Right kidney (tissue), 1 donor: ENCODE data around the gene DNAH10.

Experiments
- DNase-seq: peaks from one replicate; pipeline ENCODE4 v3.0.0-alpha.2; 2016

The DNAH10 gene

GRCh38 chr12:123843912-123844748 lies 82.0 kb downstream of the DNAH10 start:
- DNase-seq, result no peak

DNA sequence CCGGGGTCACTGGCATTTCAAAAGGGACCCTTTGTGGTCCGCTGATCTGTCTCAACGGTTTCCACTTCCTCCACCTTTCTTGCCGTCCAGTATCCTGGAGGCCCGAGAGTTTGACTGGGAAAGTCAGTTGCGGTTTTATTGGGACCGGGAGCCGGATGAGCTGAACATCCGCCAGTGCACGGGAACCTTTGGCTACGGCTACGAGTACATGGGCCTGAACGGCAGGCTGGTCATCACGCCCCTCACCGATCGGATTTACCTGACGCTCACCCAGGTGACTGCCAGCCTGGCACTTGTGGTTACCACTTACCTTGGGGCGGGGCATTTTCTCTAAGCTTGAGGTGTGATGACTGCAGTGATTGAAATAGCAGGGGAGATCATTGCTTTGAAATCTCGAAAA lies 83.8 kb downstream of the DNAH10 start:
- DNase-seq, result no peak

DNA sequence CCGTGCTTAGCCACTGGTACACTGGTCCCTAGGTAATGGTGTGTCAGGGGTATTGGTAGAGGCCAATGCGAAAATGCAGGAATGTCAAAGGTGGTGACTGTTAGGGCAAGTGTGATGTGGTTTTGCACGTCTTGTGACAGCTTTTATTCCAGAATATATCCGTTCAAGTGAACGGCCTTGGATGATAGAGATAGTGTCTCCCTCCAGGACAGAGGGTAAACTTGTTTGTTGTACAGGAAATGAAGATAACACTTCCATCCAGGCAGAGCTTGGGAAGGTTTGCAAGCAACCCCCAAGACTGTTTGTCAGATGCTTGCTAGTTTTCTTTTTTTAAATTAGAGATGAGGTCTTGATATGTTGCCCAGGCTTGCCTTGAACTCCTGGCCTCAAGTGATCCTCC lies 84.2 kb downstream of the DNAH10 start:
- no peak for DNase-seq

DNA sequence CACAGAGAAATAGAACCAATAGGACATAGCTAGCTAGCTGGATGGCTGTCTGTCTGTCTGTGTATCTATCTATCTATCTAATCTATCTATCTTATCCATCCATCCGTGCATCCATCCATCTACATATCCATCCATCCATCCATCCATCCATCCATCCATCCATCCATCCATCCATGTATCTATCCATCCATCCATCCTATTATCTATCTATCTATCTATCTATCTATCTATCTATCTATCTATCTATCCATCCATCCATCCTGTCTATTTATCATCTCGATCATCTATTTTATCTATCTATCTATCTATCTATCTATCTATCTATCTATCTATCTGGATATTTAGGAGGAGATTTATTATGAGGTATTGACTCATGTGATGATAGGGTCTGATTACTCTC lies 84.9 kb downstream of the DNAH10 start:
- no peak for DNase-seq

GRCh38 chr12:123847876-123848275 lies 85.8 kb downstream of the DNAH10 start:
- no peak for DNase-seq

DNA sequence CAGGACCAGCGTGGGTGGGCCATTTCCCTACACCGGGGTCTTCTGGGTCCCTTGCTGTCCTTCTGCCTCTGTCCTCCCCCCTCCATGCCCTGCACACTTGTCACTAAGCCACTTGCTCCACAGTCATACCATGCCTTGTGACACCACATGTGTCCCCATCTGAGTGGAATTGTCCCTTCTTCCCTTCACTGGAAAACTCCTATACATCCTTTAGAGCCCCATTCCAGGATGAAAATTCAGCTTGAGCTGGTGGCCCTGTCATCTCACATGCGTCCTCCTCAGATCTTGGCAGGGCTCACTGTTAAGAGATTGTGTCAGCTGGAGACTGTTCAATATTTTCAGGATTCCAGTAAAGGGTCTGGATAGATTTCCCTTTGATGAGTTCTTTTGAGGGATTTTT lies 87.4 kb downstream of the DNAH10 start:
- no peak for DNase-seq

DNA sequence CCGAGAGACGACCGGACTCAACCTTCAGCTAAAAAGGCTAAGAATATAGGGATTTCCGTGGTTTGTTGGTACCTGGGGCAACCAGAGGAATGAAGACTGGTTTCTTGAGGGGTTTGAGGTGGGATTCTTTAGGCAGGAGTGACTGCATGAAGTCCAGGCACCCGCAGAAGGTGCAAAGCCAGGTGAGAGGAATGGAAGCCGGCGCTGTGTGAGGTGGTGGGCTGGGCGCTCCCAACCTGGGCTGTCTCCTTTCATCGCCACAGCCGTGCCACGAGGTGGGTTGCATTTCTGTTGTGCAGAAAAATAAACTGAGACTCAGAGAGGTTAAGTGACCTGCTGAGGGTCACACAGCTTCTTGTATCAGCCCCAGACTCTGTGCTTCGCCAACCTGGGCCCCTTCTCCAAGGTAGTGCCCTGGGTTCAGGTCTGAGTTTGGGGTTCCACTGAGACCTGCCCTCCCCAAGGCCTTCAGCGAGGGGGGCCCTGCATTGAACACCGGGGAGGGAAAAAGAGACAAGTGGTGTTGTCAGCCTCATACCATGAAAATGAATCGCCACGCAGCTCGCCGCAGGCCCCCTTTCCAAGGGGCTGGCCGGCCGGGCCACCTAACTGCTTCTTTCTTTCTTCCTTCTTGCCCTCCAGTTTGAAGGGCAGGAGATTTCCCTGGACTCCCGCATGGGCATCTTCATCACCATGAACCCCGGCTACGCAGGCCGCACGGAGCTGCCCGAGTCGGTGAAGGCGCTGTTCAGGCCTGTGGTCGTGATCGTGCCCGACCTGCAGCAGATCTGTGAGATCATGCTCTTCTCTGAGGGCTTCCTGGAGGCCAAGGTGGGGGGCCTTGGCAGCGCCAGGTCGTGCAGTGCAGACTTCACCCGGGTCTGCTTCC lies 88.4 kb downstream of the DNAH10 start:
- DNase-seq, result no peak

GRCh38 chr12:123853396-123854070 lies 91.4 kb downstream of the DNAH10 start:
- DNase-seq, result no peak

DNA sequence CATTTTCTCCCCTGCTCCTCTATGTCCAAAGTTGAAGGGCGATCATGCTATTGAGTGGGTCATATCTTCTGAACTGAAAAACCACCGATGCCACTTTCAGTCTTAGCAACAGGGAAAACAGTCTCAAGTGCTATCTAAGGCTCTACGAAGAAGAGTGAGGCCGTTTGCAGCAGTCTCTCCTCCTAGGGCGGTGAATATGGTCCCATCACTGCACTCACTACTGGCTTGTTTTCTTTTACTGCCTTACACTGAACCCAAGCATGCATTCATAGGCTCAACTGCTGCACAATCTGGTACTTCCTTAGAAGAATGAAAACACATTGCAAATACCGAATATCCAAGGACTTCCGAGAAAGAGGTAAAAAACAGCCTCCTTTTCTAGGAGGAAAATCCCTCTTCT lies 92.1 kb downstream of the DNAH10 start:
- no peak for DNase-seq

- no peak for DNase-seq
These were observed 92.8 kb downstream of the DNAH10 start for GRCh38 chr12:123854918-123855317.

DNA sequence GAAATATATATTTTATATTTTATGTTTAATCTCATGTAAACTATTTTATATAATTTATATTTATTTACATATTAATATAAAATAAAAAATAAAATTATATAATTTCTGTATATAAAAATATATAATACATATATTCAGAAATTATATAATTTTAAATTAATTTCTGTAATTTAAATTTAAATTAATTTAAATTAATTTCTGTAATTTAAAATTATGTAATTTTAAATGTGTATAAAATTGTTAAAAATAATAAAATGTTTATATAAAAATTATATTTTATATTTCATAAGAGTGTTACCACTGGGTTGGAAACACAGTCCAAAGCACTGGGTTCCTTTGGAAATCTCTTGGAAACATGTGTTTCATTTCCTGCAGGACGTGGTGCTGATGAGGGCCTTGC lies 94.6 kb downstream of the DNAH10 start:
- DNase-seq, result no peak

DNA sequence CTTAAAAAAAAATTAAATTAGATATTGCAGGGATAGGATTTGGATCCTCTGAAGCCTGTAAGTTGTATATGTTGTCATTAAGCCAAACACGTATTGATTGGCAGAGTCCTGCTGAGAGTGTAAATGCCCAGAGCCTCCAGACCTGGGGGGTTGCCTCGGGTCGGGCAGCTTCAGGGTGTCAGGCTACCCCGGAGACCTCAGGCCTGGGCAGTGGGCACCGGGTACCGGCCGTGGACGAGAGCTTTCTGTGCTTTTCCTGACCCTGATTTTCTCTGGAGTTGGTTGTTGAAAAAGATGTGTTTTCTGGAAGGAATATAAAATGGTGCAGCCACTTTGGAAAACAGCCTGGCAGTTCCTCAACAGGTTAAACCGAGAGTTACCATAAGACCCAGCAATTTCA lies 96.1 kb downstream of the DNAH10 start:
- no peak for DNase-seq

DNA sequence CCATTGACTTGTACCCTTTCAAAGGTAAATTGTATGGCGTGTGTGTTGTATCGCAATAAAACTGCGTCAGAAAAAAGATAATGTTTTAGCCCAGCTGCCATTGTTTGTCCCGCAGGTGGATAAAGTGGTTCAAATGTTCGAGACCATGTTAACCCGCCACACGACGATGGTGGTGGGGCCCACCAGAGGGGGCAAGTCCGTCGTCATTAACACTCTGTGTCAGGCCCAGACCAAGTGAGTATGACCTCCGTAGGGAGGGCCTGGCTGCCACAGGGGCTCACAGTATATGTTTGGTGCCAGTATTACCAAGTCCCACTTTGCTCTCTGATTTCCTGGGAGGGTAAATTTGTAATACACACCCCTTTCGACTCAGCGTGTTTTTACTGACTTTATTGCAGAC lies 96.9 kb downstream of the DNAH10 start:
- DNase-seq, result no peak

DNA sequence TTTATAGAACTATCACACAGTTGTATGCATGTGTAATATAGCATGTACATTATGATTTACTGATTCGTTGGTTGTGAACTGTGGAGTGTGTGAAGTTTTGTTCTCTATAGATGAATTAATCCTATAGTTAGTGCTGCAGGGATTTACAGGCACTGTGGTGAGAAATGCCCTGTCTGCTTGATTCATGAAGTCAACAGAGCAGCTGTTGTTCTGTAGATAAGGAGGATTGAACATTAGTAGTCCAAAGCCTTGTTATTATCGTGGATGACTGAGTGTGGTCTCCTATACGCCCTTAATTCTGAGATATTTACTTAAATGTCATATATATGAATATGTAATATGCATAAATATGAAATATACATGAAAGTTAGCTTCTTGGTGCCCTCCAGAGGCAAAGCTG lies 98.3 kb downstream of the DNAH10 start:
- DNase-seq, result no peak

GRCh38 chr12:123861392-123861791 lies 99.3 kb downstream of the DNAH10 start:
- no peak for DNase-seq

- DNase-seq, result no peak
These were observed 105.0 kb downstream of the DNAH10 start for GRCh38 chr12:123867141-123867540.

- DNase-seq, result no peak
These were observed 106.7 kb downstream of the DNAH10 start for GRCh38 chr12:123868791-123869190.

GRCh38 chr12:123873793-123874192 lies 111.7 kb downstream of the DNAH10 start:
- DNase-seq, result no peak

DNA sequence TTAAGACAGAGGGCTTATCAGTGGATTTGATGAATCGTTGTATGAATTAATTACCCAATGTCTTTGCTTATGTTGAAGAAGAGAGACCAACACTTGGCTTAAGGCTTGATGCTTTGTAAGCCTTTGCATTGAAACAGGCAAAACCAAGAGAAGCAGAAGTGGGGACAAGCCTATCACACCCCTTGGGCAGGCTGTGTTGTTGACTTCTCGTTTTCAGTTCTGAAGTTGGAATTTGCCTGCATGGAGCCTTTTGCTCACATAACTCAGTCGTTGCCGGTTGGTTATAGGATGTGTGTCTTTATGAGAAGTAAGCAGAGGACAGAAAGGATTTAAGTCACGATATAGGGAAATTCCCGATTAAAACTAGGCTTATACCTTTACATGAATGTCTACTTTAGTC lies 115.9 kb downstream of the DNAH10 start:
- DNase-seq, result no peak

GRCh38 chr12:123879101-123879500 lies 117.0 kb downstream of the DNAH10 start:
- no peak for DNase-seq

DNA sequence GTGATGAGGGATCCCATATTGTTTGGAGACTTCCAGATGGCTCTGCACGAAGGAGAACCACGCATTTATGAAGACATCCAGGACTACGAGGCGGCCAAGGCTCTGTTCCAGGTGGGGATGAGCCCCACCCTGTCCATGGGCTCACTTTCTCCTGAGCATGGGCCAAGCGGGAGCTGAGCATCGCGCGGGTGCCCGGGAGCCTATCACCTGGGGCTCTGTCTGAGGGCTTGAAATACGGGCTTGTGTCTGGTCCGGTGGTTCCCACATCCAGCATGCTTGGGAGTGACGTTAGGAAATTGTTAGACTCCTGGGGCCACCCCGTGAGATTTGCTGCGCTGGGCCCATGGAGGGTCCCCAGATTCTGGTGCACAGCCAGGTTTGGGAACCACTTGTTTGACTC lies 117.6 kb downstream of the DNAH10 start:
- DNase-seq, result no peak

GRCh38 chr12:123882161-123882705 lies 120.1 kb downstream of the DNAH10 start:
- DNase-seq, result no peak

DNA sequence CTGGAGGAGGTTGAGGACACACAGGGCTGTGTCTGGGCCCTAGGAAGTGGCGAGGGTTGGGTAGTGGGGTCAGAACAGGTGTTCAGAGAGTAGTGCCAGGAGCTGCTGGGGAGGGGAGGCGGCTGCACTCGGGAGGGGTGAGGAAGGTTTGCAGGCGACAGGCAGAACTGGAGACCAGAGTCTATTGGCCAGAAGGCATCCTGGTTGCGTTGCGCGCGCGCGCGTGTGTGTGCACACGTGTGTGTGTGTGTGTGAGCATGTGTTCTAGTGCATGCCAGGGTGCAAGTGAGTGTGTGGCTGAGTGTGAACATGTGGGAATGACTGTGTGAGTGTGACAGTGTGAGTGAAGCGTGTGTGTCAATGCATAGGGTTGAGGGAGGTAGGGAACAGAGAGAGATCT lies 124.2 kb downstream of the DNAH10 start:
- no peak for DNase-seq
